ENCODE results near the gene AGBL4. TPM values are rescaled to one million over a fixed set of nuclear protein-coding genes. Genes with fewer than 3 reads are reported as not detected.

Gene AGBL4
- polyA plus RNA-seq, 1 experiment, result not detected

GRCh38 chr1:48677306-48678287, 1346.2 kb downstream of the AGBL4 start:
- H3K27me3 ChIP-seq (ENCODE audit: control insufficient read depth, insufficient read depth, low read length), result no peaks in the 10 kb centered on the region
- no peaks in the 10 kb centered on the region for H3K9me3 ChIP-seq (ENCODE audit: control insufficient read depth, insufficient read depth, low read length)
- TF ChIP-seq CTCF (IDR thresholded peaks at IDR 0.05; ENCODE audit: low read depth, low read length), result peak; percentile 62
- no peak overlapping the region for H3K27ac ChIP-seq (ENCODE audit: low read depth, low read length)
- H3K4me3 ChIP-seq (ENCODE audit: low read depth, low read length), result no peak overlapping the region
- POLR2A ChIA-PET, result no interaction called here
- DNase-seq (ENCODE audit: low read depth, low spot score), result no peak
- CTCF ChIA-PET, result interaction anchor here (0.5 to 3.8 kb wide), 30 partner anchors 8 to 1672 kb away, joined by 3 to 51 read pairs (median 4); no protein-coding TSS in a partner anchor

- Histone ChIP-seq H3K9me3 (ENCODE audit: control insufficient read depth, insufficient read depth, low read length) (no peaks in the 10 kb centered on the region), H3K27ac (ENCODE audit: low read depth, low read length) (no peak overlapping the region), H3K4me3 (ENCODE audit: low read depth, low read length) (no peak overlapping the region), H3K27me3 (ENCODE audit: control insufficient read depth, insufficient read depth, low read length) (no peaks in the 10 kb centered on the region)
- ChIA-PET CTCF (interaction anchor here (0.8 to 3.8 kb wide), 21 partner anchors 8 to 1672 kb away, joined by 3 to 51 read pairs (median 5); no protein-coding TSS in a partner anchor), POLR2A (no interaction called here)
- no peak for DNase-seq (ENCODE audit: low read depth, low spot score)
- no peak for TF ChIP-seq CTCF (IDR thresholded peaks at IDR 0.05; ENCODE audit: low read depth, low read length)
Observed at GRCh38 chr1:48676822-48677221, 1346.9 kb downstream of the AGBL4 start.

GRCh38 chr1:48676376-48676775, 1347.4 kb downstream of the AGBL4 start:
- Histone ChIP-seq H3K27ac (ENCODE audit: low read depth, low read length) (no peak overlapping the region), H3K4me3 (ENCODE audit: low read depth, low read length) (no peak overlapping the region), H3K9me3 (ENCODE audit: control insufficient read depth, insufficient read depth, low read length) (no peaks in the 10 kb centered on the region), H3K27me3 (ENCODE audit: control insufficient read depth, insufficient read depth, low read length) (no peaks in the 10 kb centered on the region)
- no peak for TF ChIP-seq CTCF (IDR thresholded peaks at IDR 0.05; ENCODE audit: low read depth, low read length)
- DNase-seq (ENCODE audit: low read depth, low spot score), result no peak
- ChIA-PET CTCF (interaction anchor here (1.5 to 3.8 kb wide), 7 partner anchors 9 to 1673 kb away, joined by 4 to 51 read pairs (median 15); no protein-coding TSS in a partner anchor), POLR2A (no interaction called here)

GRCh38 chr1:48675251-48675650, 1348.5 kb downstream of the AGBL4 start:
- no peak for DNase-seq (ENCODE audit: low read depth, low spot score)
- H3K27ac ChIP-seq (ENCODE audit: low read depth, low read length), result no peak overlapping the region
- H3K9me3 ChIP-seq (ENCODE audit: control insufficient read depth, insufficient read depth, low read length), result no peaks in the 10 kb centered on the region
- ChIA-PET CTCF (interaction anchor here (1.5 to 1.6 kb wide), 2 partner anchors 22 to 142 kb away, joined by 3 to 7 read pairs; no protein-coding TSS in a partner anchor), POLR2A (no interaction called here)
- no peak overlapping the region for H3K4me3 ChIP-seq (ENCODE audit: low read depth, low read length)
- H3K27me3 ChIP-seq (ENCODE audit: control insufficient read depth, insufficient read depth, low read length), result peaks cover 2% of the 10 kb centered on the region
- TF ChIP-seq CTCF (IDR thresholded peaks at IDR 0.05; ENCODE audit: low read depth, low read length), result no peak

- no peak overlapping the region for H3K4me3 ChIP-seq (ENCODE audit: low read depth, low read length)
- no peak for DNase-seq (ENCODE audit: low read depth, low spot score)
- TF ChIP-seq CTCF (IDR thresholded peaks at IDR 0.05; ENCODE audit: low read depth, low read length), result no peak
- ChIA-PET CTCF (interaction anchor here (0.7 to 1.6 kb wide), 3 partner anchors 14 to 143 kb away, joined by 3 to 7 read pairs (median 3); no protein-coding TSS in a partner anchor), POLR2A (no interaction called here)
- peaks cover 2% of the 10 kb centered on the region for H3K27me3 ChIP-seq (ENCODE audit: control insufficient read depth, insufficient read depth, low read length)
- no peak overlapping the region for H3K27ac ChIP-seq (ENCODE audit: low read depth, low read length)
- no peaks in the 10 kb centered on the region for H3K9me3 ChIP-seq (ENCODE audit: control insufficient read depth, insufficient read depth, low read length)
Observed at GRCh38 chr1:48674641-48675040, 1349.1 kb downstream of the AGBL4 start.

Measured in AG04450 (cell line).